GM12878 (cell line): ENCODE measurements around the gene SCUBE2. TPM values are rescaled to one million over a fixed set of nuclear protein-coding genes. Genes with fewer than 3 reads are reported as not detected.

Experiments
- ATAC-seq: fragments of 200-7000 bp; cut with Tn5 transposase; 3 replicates; pipeline ENCODE4 v1.9.1; 2020; ENCODE audit warnings: mild to moderate bottlenecking, moderate library complexity
- BruUV-seq: library from RNA; stranded (reverse); fragments of 400-500 nt; replicated peaks from 2 replicates; lab custom pipeline; 2021; lab: Mats Ljungman, UMichigan
- CTCF ChIA-PET: fragments of 300-600 bp; sonication (Branson Sonifier 250); formaldehyde crosslinking; extraction: SDS; loops from one replicate; lab custom pipeline; 2021; ENCODE audit warnings: inconsistent platforms; lab: Yijun Ruan, JAX
- POLR2A ChIA-PET: fragments of 350-600 bp; formaldehyde crosslinking; extraction: SDS; loops from one replicate; lab custom pipeline; 2021; ENCODE audit warnings: inconsistent platforms; lab: Charles Lee
- RAD21 ChIA-PET: fragments of 300-600 bp; sonication (Branson Sonifier 250); formaldehyde crosslinking; loops from one replicate; lab custom pipeline; 2023; ENCODE audit warnings: antibody characterized with exemption; ENCODE audit not compliant: unreplicated experiment; lab: Charles Lee
- SMC1A ChIA-PET: fragments of 300-600 bp; sonication (Branson Sonifier 250); formaldehyde crosslinking; loops from one replicate; lab custom pipeline; 2023; ENCODE audit not compliant: unreplicated experiment, uncharacterized antibody; lab: Charles Lee
- DNase-seq: peaks from one replicate; pipeline ENCODE4 v3.0.0-alpha.2; 2011; ENCODE audit warnings: low read depth, low spot score
- FAIRE-seq: peaks from 3 replicates; lab custom pipeline; 2011; peaks lifted over from hg19 to GRCh38; lab: Jason Lieb, UNC
- H2AFZ ChIP-seq: 2 replicates; pipeline ENCODE4 v1.6.0; 2011; ENCODE audit warnings: low read depth, low read length, control low read depth; ENCODE audit not compliant: control insufficient read depth
- H3K27ac ChIP-seq: 2 replicates; pipeline ENCODE4 v1.5.1; 2011; ENCODE audit warnings: control low read depth; ENCODE audit not compliant: control insufficient read depth, insufficient read depth
- H3K27me3 ChIP-seq, 2 experiments: replicated peaks in 1 of 2; 2 replicates each; pipeline versions ENCODE4 v1.6.0 to v1.6.1; 2011; ENCODE audit warnings: low read length in 1 of 2; ENCODE audit not compliant: control insufficient read depth in 2 of 2, insufficient read depth in 2 of 2
- H3K36me3 ChIP-seq, 2 experiments: 2 replicates each; pipeline ENCODE4 v1.5.1; 2011; ENCODE audit warnings: low read length in 1 of 2; ENCODE audit not compliant: control insufficient read depth in 2 of 2, insufficient read depth in 2 of 2
- H3K4me1 ChIP-seq: 2 replicates; pipeline ENCODE4 v1.6.1; 2011; ENCODE audit warnings: mild to moderate bottlenecking, low read length, moderate library complexity, mixed read lengths; ENCODE audit not compliant: control insufficient read depth, insufficient read depth
- H3K4me2 ChIP-seq: 2 replicates; pipeline ENCODE4 v1.6.0; 2011; ENCODE audit warnings: control low read depth; ENCODE audit not compliant: control insufficient read depth, insufficient read depth
- H3K4me3 ChIP-seq: fragments of 200-600 bp; sonication (generic); 2 replicates; pipeline ENCODE4 v1.5.1; 2016
- H3K79me2 ChIP-seq: 2 replicates; pipeline ENCODE4 v1.6.0; 2011; ENCODE audit warnings: low read length; ENCODE audit not compliant: control insufficient read depth, insufficient read depth
- H3K9ac ChIP-seq: 2 replicates; pipeline ENCODE4 v1.8.0; 2011; ENCODE audit warnings: low read length, control low read depth, mixed read lengths; ENCODE audit not compliant: control insufficient read depth, insufficient read depth
- H3K9me3 ChIP-seq: replicated peaks from 3 replicates; pipeline ENCODE4 v1.5.1; 2011; ENCODE audit warnings: mild to moderate bottlenecking, low read length; ENCODE audit not compliant: control insufficient read depth, insufficient read depth
- H4K20me1 ChIP-seq: 2 replicates; pipeline ENCODE4 v1.6.0; 2011; ENCODE audit not compliant: control insufficient read depth, insufficient read depth
- BHLHE40 ChIP-seq, 2 experiments: fragments of 450-650 bp in 1 of 2; IDR thresholded peaks; 2 replicates each; pipeline ENCODE4 v1.6.1; 2011 to 2017; ENCODE audit warnings: low read depth in 2 of 2, borderline replicate concordance in 1 of 2, improper control_type of control experiment in 1 of 2, low read length in 1 of 2, mild to moderate bottlenecking in 1 of 2
- CHD1 ChIP-seq: IDR thresholded peaks from 2 replicates; pipeline ENCODE4 v1.6.1; 2012; ENCODE audit warnings: low read depth, low read length, improper control_type of control experiment
- IRF4 ChIP-seq: IDR thresholded peaks from 2 replicates; pipeline ENCODE4 v1.6.1; 2011; ENCODE audit warnings: low read depth, low read length
- MEF2A ChIP-seq: IDR thresholded peaks from 2 replicates; pipeline ENCODE4 v1.6.1; 2011; ENCODE audit warnings: low read depth, mild to moderate bottlenecking, low read length, moderate library complexity; ENCODE audit not compliant: insufficient read depth
- NFIC ChIP-seq: IDR thresholded peaks from 2 replicates; pipeline ENCODE4 v1.6.1; 2012; ENCODE audit warnings: low read depth, mild to moderate bottlenecking, inconsistent platforms, low read length, moderate library complexity
- NR2F1 ChIP-seq: fragments of 450-650 bp; conservative IDR thresholded peaks from 2 replicates; pipeline ENCODE4 v1.6.1; 2017; ENCODE audit warnings: mild to moderate bottlenecking
- PML ChIP-seq: IDR thresholded peaks from 2 replicates; pipeline ENCODE4 v1.6.1; 2012; ENCODE audit warnings: low read length, inconsistent platforms
- RBBP5 ChIP-seq: fragments of 200-600 bp; sonication (generic); conservative IDR thresholded peaks from 2 replicates; pipeline ENCODE4 v1.6.1; 2016
- SPI1 ChIP-seq: IDR thresholded peaks from 2 replicates; pipeline ENCODE4 v1.6.1; 2011; ENCODE audit warnings: low read depth, mild to moderate bottlenecking, low read length, moderate library complexity, borderline replicate concordance; ENCODE audit not compliant: insufficient read depth
- USF2 ChIP-seq: IDR thresholded peaks from 2 replicates; pipeline ENCODE4 v1.6.1; 2011; ENCODE audit warnings: low read depth, low read length, improper control_type of control experiment, borderline replicate concordance
- WRNIP1 ChIP-seq: IDR thresholded peaks from 2 replicates; pipeline ENCODE4 v1.6.1; 2011; ENCODE audit warnings: low read depth, low read length, improper control_type of control experiment, borderline replicate concordance
- WGBS: methylation state at CpG from one replicate; pipeline ENCODE4 v1.1.6; 2016; ENCODE audit warnings: low lambda C conversion rate; ENCODE audit not compliant: insufficient replicate concordance, insufficient coverage; ENCODE audit errors: missing lambda C conversion rate; 5-methylcytosine and 5-hydroxymethylcytosine counted together
- in situ Hi-C: fragments of 300-500 bp; cut with MboI; formaldehyde crosslinking; loops from 9 replicates; pipeline ENCODE4 v1.14.3; 2018; ENCODE audit warnings: mixed read lengths
- intact Hi-C: fragments of 100-400 bp; cut with micrococcal nuclease; formaldehyde crosslinking; loops from one replicate; pipeline ENCODE4 v1.14.2; 2022; ENCODE audit not compliant: unreplicated experiment
- polyA plus RNA-seq, 11 experiments: library from polyadenylated mRNA; depleted of rRNA in 4 of 11; unstranded in 6 of 11; stranded (reverse) in 5 of 11; fragments of >200 nt; fragmentation: Nextera tagmentation in 4 of 11; fragmentation: Illumina TruSeq in 1 of 11; extraction: Ambion mirVana in 4 of 11; extraction: Trizol in 1 of 11; gene quantifications; 1 replicate in 1 of 11; 2 replicates in 10 of 11; pipeline versions ENCODE4 v1.2.1 to v1.2.3, GENCODE V29; 2011 to 2016; ENCODE audit warnings: inconsistent platforms in 2 of 11, missing spikeins in 2 of 11, low read depth in 1 of 11
- total RNA-seq, 4 experiments: library from RNA; depleted of rRNA in 3 of 4; stranded (reverse); fragments of >200 nt in 3 of 4; fragmentation: Illumina TruSeq in 1 of 4; extraction: Trizol in 1 of 4; gene quantifications; 2 replicates each; pipeline versions ENCODE4 v1.2.1 to v1.2.3, GENCODE V29; 2013 to 2021

SCUBE2 gene
- total and polyA plus RNA-seq, 10 of the 15 experiments (the other 5 are each of a cell fraction or from before 2014, with no cell fraction given): 0.12 to 0.56 (median 0.31) TPM; not detected in 2

- no TSS peak for BruUV-seq
- ChIA-PET RAD21 (interaction anchor here (1.1 kb wide), 1 partner anchor 11 kb away, joined by 4 read pairs; no protein-coding TSS in a partner anchor), SMC1A (interaction anchor here (0.8 kb wide), 1 partner anchor 12 kb away, joined by 6 read pairs; no protein-coding TSS in a partner anchor), CTCF (interaction anchor here (0.7 to 2.3 kb wide), 2 partner anchors 11 to 111 kb away, joined by 3 to 15 read pairs; no protein-coding TSS in a partner anchor), POLR2A (no interaction called here)
- Histone ChIP-seq H3K36me3 (no peaks in the 10 kb centered on the region; a peak in 1 of 4 replicates), H2AFZ (no peak overlapping the region), H3K9me3 (no peaks in the 10 kb centered on the region), H3K4me2 (no peak overlapping the region), H3K79me2 (no peaks in the 10 kb centered on the region), H3K9ac (no peak overlapping the region), H4K20me1 (no peaks in the 10 kb centered on the region), H3K27ac (no peak overlapping the region), H3K4me3 (no peak overlapping the region), H3K4me1 (no peaks in the 10 kb centered on the region), H3K27me3 (no peaks in the 10 kb centered on the region)
- no peak for ATAC-seq
- DNase-seq: no peak
- in situ Hi-C loops (no loop called here), intact Hi-C loops (no loop called here)
- TF ChIP-seq NR2F1 (no peak), BHLHE40 (IDR thresholded peaks at IDR 0.05; ENCODE audit: borderline replicate concordance in 1 of 2, low read depth in 2 of 2, low read length in 1 of 2) (no peak), SPI1 (no peak), IRF4 (no peak), PML (no peak), RBBP5 (no peak), USF2 (no peak), NFIC (no peak), WRNIP1 (no peak), CHD1 (no peak), MEF2A (no peak)
- FAIRE-seq: no peak
- 22% methylated on average over 2 of the region's 2 CpGs for WGBS
Measured at GRCh38 chr11:9126636-9127035, 35.2 kb upstream of the SCUBE2 start.
